Amniotic stem cell (primary cell): ENCODE data around the gene TNS3.
"Not testable (repeated sequence)": the region's sequence is repeated elsewhere in the genome, so short reads cannot be mapped to it uniquely, and the experiment has no call there.

ENCODE experiments used
- DNase-seq: peaks from one replicate; lab custom pipeline; 2025; lab: John Stamatoyannopoulos, UW

TNS3 gene

GRCh38 chr7:47561715-47562446 is 20.0 kb downstream of the TNS3 start:
- DNase-seq, result no peak

GRCh38 chr7:47559306-47560220 is 22.3 kb downstream of the TNS3 start:
- DNase-seq, result no peak

- no peak for DNase-seq
Observed at GRCh38 chr7:47557694-47558670, 23.9 kb downstream of the TNS3 start.

DNA sequence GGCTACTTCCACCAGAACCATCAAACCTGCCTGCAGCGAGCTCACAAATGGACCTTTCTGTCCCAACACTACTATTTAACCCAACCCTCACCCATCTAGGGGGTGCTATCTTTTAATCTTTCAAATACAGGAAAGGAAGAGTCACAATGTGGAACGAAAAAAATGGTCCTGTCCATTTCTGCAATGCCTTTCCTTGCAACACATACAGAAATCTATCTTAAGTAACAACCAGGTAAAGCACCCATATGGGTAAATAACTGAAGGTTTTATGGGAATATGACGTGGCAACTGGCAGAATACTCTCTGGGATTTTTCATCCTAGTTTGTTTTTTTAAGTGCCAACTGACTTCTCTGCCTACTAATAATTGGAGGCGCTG is 24.6 kb downstream of the TNS3 start:
- DNase-seq, result no peak

DNA sequence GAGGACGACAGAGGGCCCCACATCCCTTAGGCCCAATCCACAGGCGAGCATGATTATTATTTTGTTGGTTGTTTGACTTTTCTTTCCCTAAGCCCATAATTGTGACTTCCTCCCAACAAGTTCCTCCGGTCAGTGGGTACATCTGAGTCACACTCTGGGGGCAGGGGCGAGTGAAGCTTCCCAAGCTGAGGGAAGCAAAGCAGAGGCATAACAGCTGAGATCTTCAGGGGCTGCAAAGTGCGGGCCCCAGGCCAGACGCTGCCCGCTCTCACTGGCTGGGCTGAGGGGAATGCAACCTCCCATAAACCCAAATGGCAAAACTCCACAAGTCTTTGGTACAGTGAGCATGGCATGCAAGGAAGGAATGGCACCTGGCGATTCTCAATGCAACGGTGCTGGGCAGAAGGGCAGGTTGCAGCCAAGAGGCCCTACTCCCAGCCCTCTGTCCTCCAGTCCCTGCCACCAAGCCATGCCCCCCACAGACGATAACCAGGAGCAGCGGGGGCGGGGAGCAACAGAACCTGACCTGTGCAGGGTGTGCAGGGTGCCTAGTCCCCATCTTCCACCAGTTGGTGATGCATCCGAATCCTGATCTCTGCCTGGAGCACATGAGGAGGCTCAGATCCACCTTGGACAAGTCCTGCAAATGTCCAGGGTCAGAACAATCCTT is 25.3 kb downstream of the TNS3 start:
- no peak for DNase-seq

DNA sequence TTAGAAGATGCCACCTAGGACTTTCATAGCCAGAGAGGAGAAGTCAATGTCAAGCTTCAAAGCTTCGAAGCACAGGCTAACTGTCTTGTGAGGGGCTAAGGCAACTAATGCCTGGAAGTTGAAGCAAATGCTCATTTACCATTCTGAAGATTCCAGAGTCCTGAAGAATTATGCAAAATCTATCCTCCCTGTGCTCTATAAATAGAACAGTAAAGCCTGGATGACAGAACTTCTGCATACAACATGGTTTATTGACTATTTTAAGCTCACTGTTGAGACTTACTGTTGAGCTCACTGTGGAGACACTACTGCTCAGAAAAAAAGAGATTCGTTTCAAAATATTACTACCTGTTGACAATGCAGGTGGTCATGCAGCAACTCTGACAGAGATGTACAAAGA is 28.6 kb downstream of the TNS3 start:
- no peak for DNase-seq

- DNase-seq, result no peak
Observed at GRCh38 chr7:47552621-47553020, 29.3 kb downstream of the TNS3 start.

DNA sequence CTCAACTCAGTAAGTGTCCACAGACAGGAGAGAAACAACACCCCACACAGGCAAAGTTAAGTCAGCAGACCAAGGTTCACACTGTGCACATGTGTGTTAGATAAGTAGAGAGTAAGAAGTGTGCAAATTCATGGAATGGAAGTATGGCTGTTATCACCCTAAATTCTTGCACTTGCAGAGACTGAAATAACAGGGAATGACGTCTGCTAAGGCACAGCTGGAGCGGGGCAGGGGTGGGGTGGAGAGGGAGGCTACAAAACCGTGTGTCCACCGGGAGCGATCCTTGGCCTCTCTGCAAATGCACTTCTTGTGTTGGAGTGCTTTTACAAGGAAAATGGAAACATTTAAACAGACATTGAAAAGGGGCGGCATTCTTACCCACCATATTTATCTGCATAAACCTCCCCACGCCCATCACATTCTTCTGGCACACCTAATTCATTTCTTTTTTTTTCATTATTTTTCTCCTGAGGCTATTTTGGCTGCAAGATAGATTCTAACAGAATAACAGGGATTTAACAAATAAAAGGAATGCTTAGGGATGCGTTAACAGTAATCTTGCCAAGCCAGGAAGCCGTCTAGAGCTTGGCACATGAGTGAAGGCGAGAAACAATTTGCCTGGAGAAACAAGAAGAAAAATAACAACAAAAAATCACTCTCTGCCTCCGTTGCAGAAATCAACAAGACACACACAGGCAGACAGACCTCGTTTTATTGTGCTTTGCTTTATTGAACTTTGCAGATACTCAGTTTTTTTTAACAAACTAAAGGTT is 30.1 kb downstream of the TNS3 start:
- DNase-seq, result no peak

GRCh38 chr7:47550788-47551470 is 31.0 kb downstream of the TNS3 start:
- DNase-seq, result no peak

DNA sequence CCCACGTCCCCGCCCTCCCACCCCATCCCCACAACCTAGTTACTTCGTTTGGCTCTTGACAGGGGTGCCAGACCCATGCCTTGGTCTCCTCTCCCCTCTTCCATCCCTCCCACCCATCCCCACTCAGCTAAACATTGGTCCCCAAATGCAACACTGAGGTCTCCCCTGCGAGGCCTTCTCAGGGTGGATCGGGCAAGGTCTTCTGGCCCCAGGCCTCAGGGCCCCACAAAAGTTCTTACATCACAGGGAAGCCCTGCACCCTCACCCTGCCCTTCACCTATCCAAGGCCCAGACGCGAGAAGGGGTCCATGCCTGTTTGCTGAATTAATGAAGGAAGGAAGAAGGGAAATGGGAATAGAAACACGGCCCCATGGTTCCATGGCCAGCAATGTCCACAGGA is 32.0 kb downstream of the TNS3 start:
- DNase-seq, result no peak

DNA sequence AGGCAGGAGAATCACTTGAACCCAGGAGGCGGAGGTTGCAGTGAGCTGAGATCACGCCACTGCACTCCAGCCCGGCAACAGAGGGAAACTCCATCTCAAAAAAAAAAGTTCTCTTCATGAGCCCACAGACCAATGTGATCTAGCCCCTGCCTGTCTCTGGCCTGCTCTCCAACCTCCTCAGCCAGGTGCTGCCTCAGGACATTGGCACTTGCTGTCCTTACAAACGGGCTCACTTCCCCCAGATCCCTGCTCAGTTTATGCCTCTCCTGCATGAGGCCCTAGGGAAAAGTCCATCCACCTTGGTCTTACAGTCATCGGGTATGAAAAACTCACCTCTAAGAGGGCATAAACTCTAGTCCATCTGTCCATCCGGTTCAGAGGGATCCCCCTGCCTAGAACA is 32.5 kb downstream of the TNS3 start:
- DNase-seq, result no peak

GRCh38 chr7:47548546-47548945 is 33.4 kb downstream of the TNS3 start:
- DNase-seq, result no peak

DNA sequence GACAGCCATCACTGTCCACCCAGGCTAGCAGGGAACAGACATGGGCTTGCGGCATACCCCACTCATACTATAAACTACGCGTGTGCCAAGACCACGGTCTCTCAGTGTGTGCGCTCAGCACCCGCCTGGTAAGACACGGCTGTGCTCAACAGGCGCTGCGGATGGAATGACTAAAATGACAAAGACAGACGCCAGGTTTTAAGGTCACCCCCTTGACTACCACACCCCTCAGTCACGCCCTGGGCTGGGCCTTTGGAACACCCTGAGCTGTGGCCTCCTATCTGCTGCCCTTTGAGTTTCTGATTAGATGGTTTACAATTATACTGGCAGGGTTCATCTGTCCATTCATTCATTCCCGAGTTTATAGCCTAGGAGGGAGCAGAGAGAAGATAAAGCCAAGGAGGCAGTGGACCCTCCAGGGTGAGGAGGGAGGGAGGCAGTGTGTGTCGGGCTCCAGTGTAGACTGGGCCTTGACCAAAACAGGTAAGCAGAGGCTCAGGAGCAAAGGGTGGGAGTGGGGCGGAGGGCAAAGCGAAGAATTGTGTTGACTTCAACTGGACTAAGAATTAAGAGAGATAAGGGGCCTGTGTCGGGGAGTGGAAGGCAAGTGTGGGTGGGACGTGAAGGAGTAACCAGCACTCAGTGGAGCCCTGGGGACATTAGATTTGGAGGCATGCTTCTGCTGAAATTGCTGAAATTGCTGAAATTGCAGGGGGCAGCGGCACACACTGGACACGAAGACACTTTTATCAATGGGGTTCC is 35.0 kb downstream of the TNS3 start:
- DNase-seq, result no peak

DNA sequence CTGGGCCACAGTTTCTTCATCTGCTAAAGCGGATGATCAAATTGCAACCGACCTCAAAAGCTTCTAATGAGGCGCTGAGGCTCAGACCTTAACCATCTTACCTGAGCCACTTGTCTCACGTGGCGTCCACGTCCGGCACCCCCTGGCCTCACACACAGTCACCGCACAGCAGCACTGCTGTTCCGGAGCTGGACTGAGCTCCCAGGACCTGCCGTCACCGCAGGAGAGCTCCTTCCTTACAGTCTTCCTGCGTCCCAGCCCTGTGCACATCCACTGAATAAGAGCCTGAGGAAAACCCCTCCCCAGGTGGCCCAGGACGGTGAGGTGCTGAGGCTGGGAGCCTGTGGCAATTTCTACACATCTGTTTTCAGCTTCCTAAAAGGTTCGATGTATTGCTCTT is 35.7 kb downstream of the TNS3 start:
- no peak for DNase-seq

DNA sequence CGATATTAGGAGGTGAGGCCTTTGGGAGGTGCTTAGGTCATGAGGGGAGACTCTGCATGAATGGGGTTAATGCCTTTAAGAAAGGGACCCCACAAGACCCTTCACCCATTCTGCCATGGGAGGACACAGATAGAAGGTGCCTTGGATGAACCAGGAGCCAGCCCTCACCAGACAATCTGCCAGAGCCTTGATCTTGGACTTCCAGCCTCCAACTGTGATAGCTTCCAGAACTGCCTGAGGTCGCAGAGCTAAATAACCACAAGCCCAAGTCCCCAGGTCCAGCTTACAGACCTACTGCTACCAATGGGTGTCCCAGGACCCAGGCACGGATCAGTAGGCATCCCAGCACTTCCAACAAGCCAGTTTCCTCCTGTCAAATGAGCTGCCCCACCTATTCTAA is 37.5 kb downstream of the TNS3 start:
- no peak for DNase-seq

- DNase-seq, result no peak
Observed at GRCh38 chr7:47543714-47544113, 38.2 kb downstream of the TNS3 start.

GRCh38 chr7:47543056-47543455 is 38.9 kb downstream of the TNS3 start:
- no peak for DNase-seq

DNA sequence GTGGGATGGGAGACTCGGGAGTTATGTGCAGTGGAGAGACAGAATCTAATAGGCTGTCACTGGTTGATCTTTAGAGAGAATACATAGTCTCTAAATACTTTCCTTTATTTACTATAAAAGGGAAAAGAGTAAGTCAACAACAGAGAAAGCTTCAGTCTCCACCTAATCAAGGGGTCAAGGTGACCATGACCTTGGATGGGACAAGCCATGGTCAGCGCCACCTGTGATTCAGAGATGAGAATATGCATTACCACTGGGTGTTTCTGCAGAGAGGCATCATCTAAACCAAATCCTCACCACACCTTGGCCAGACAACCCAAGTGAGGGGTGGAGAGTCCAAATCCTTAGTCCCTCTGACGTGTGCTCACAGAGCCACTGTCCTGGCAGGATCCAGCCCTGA is 39.9 kb downstream of the TNS3 start:
- no peak for DNase-seq

DNA sequence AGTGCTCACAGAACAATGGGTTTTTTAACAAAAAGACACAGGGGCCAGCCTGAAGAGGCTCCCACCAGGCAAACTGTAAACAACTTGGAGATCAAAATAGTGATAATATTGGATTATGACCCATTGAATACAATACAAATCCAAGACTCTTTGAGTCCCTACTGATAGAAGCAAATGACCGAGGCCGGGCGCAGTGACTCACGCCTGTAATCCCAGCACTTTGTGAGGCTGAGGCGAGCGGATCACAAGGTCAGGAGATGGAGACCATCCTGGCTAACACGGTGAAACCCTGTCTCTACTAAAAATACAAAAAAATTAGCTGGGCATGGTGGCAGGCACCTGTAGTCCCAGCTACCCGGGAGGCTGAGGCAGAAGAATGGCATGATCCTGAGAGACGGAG is 40.4 kb downstream of the TNS3 start:
- DNase-seq, result not testable (repeated sequence)
